KMS-11 (cell line): ENCODE data around the gene HOXD10.

Experiments used
- H2AFZ ChIP-seq: fragments of 200-600 bp; sonication (generic); 2 replicates; pipeline ENCODE4 v1.6.1; 2016; ENCODE audit warnings: antibody characterized with exemption, mixed run types, low read depth
- H3K27ac ChIP-seq: fragments of 200-600 bp; sonication (generic); 2 replicates; pipeline ENCODE4 v1.6.1; 2016; ENCODE audit warnings: mild to moderate bottlenecking, mixed run types
- H3K27me3 ChIP-seq: fragments of 200-600 bp; sonication (generic); 2 replicates; pipeline ENCODE4 v1.6.1; 2017; ENCODE audit warnings: mild to moderate bottlenecking, low read depth, mixed run types, moderate library complexity; ENCODE audit not compliant: insufficient read depth
- H3K36me3 ChIP-seq: fragments of 200-600 bp; sonication (generic); 2 replicates; pipeline ENCODE4 v1.6.1; 2017; ENCODE audit warnings: mild to moderate bottlenecking, mixed run types; ENCODE audit not compliant: insufficient read depth
- H3K4me1 ChIP-seq: fragments of 200-600 bp; sonication (generic); 2 replicates; pipeline ENCODE4 v1.6.1; 2016; ENCODE audit warnings: mild to moderate bottlenecking, low read depth, mixed run types; ENCODE audit not compliant: poor library complexity, severe bottlenecking
- H3K4me2 ChIP-seq: fragments of 200-600 bp; sonication (generic); 2 replicates; pipeline ENCODE4 v1.7.0; 2016; ENCODE audit warnings: mild to moderate bottlenecking, mixed run types
- H3K4me3 ChIP-seq: fragments of 200-600 bp; sonication (generic); IDR thresholded peaks from 2 replicates; pipeline ENCODE4 v1.6.1; 2017; ENCODE audit warnings: low read depth, low read length, mixed read lengths; ENCODE audit not compliant: insufficient read depth
- H3K79me2 ChIP-seq: fragments of 200-600 bp; sonication (generic); 2 replicates; pipeline ENCODE4 v1.6.1; 2016; ENCODE audit warnings: low read depth, mixed run types; ENCODE audit not compliant: insufficient read depth
- H3K9ac ChIP-seq: fragments of 200-600 bp; sonication (generic); 2 replicates; pipeline ENCODE4 v1.6.1; 2016; ENCODE audit warnings: mild to moderate bottlenecking, mixed run types
- H4K20me1 ChIP-seq: fragments of 200-600 bp; sonication (generic); 2 replicates; pipeline ENCODE4 v1.6.1; 2016; ENCODE audit warnings: mild to moderate bottlenecking, mixed run types; ENCODE audit not compliant: insufficient read depth
- CTCF ChIP-seq: fragments of 200-600 bp; sonication (generic); conservative IDR thresholded peaks from 2 replicates; pipeline ENCODE4 v1.6.1; 2017; ENCODE audit warnings: low read depth, mild to moderate bottlenecking, antibody characterized with exemption, low read length, moderate library complexity, mixed read lengths

Gene HOXD10

GRCh38 chr2:176092270-176093144 lies 24.1 kb upstream of the HOXD10 start, which contains the start of gene HOXD13:
Gene HOXD13 (plus strand): TSS chr2:176092721. CDS start chr2:176092891, 170 bp downstream.
- H3K36me3 ChIP-seq: no peaks in the 10 kb centered on the region
- H3K27ac ChIP-seq: no peak within 1 kb of the TSS
- H3K79me2 ChIP-seq: no peaks in the 10 kb centered on the region
- H3K4me3 ChIP-seq: no peak within 1 kb of the TSS
- H3K27me3 ChIP-seq: no peaks in the 10 kb centered on the region
- H4K20me1 ChIP-seq: no peaks in the 10 kb centered on the region
- H2AFZ ChIP-seq: no peak within 1 kb of the TSS; the same call in 1 of the 2 replicates
- no peak for TF ChIP-seq CTCF
- peaks cover 8% of the 10 kb centered on the region for H3K4me1 ChIP-seq
- no peak within 1 kb of the TSS for H3K9ac ChIP-seq
- H3K4me2 ChIP-seq: 0 out of 2 replicates have a peak within 1 kb of the TSS, but pooled peaks have one; percentile 20

GRCh38 chr2:176093145-176093897 lies 23.3 kb upstream of the HOXD10 start:
- H2AFZ ChIP-seq: no peak overlapping the region; the same call in 1 of the 2 replicates
- no peaks in the 10 kb centered on the region for H4K20me1 ChIP-seq
- no peak overlapping the region for H3K4me3 ChIP-seq
- no peaks in the 10 kb centered on the region for H3K79me2 ChIP-seq
- H3K27me3 ChIP-seq: no peaks in the 10 kb centered on the region
- TF ChIP-seq CTCF: no peak
- no peak overlapping the region for H3K27ac ChIP-seq
- no peaks in the 10 kb centered on the region for H3K36me3 ChIP-seq
- 0 out of 2 replicates have a peak overlapping the region, but pooled peaks have one; percentile 20 for H3K4me2 ChIP-seq
- no peak overlapping the region for H3K9ac ChIP-seq
- H3K4me1 ChIP-seq: peaks cover 8% of the 10 kb centered on the region

DNA sequence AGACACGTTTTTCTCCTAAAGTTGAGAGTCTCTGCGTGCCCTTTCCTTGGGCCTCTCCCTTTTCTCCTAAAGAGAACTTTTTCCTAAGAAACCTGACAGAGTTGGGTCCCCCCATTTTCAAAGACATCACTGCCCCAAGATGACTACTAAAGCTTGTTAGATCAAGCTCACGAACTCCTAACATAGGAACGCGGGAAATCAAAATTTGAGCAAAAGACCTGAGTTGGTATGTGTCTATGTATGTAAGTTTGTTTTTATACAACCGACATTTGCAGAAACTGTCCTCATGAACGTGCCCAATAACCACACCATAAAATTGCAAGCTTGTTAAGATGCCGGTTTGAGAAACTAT lies 22.7 kb upstream of the HOXD10 start:
- Histone ChIP-seq H3K36me3 (no peaks in the 10 kb centered on the region), H3K79me2 (no peaks in the 10 kb centered on the region), H3K9ac (no peak overlapping the region), H2AFZ (no peak overlapping the region), H3K27me3 (no peaks in the 10 kb centered on the region), H3K4me2 (no peak overlapping the region), H3K27ac (no peak overlapping the region), H4K20me1 (no peaks in the 10 kb centered on the region), H3K4me1 (peaks cover 8% of the 10 kb centered on the region), H3K4me3 (no peak overlapping the region)
- TF ChIP-seq CTCF: no peak

GRCh38 chr2:176094349-176094748 lies 22.2 kb upstream of the HOXD10 start:
- Histone ChIP-seq H3K36me3 (no peaks in the 10 kb centered on the region), H3K27ac (no peak overlapping the region), H3K4me3 (no peak overlapping the region), H2AFZ (no peak overlapping the region), H3K27me3 (no peaks in the 10 kb centered on the region), H3K4me2 (no peak overlapping the region), H3K9ac (no peak overlapping the region), H4K20me1 (no peaks in the 10 kb centered on the region), H3K4me1 (peaks cover 8% of the 10 kb centered on the region), H3K79me2 (no peaks in the 10 kb centered on the region)
- TF ChIP-seq CTCF: no peak
